NCI-H2029 treated with DMSO at 0.1 percent for 48 hours (cell line): ENCODE data around the gene PSMB5.

Experiments
- DNase-seq: peaks from one replicate; lab custom pipeline; 2025; lab: John Stamatoyannopoulos, UW

Gene PSMB5

DNA sequence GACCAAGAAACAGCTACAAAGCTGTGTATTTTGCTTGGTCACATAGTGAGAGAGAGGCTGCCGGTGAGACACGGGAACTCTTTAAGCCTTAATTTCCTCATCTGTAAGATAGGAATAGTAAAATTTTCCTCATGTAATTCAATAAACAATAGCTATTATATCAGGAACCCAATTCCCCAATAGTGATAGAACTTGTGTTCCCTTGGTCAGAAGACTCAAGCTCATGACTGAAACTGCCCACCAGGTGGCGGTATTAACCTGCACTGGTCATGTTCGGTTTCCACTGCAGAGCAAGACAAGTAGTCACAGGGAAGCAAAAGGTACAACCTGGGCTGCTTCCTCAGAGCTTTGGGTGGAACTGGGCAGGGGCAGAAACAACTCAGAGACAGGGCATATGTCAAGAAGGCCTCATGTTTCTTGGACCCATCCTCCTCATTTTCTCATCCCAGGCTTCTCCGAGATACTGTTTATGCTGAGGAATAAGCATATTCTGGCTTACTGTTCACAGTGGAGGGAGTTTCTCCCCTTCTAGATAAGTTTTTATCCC, 48.1 kb downstream of the PSMB5 start:
- DNase-seq = peak; percentile 99

DNA sequence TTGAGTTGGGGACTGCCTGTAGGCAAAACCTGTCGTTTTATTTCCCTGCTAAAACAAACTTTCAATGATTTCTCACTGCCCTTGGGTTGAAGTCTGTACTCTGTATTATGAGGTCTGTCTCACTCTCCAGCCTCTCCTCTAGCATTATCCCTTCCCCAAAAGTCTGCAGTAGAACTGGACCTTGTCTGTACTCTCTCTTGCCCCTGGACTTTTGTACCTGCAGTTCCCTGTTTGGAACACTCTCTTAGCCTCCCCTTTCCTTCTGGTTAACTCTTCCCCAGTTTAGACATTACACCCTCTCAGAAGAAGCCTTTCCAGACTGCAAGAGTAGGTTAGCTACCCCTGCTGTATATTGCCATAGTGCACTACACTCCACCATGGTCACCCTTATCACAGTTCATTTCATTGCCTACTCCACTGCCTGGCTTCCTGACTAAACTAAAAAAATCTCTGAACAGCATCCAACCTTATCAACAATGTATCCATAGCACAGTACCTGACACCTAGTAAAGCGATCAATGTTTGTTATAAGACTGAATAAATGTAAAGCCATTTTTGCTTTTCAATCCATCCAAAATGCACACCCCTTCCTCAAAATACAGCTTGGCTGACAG, 48.7 kb downstream of the PSMB5 start:
- DNase-seq = no peak

DNA sequence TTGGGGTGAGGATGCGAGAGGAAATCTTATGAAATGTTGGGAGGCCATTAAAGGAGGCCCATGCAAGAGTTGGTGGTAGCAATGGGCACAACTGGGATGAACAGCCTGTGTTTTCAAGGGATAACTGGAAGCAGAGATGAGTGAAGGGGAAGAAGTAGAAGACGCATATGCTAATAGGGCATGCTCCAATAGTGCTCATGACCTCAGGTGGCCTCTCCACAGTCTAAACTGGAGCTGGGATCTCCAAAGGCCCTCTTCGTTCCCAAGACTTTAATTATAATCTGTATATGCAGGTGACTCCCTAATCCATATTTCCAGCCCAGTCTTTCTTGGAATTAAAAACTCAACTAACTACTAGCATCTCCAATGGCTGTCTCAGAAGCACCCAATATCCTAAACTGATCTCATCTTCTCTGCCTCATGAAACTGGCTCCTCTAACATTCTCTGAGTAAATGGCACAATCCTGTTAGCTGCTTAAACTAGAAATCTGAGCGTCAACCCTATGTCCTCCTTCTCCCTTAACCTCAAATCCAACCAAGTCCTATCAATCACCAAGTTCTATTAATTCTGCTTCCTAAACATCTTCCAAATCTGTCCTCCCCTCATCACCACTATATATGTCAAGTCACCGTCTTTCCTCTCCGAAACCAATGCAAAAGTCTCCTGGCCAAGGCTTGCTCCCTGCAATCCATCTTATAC, 49.6 kb downstream of the PSMB5 start:
- no peak for DNase-seq

DNA sequence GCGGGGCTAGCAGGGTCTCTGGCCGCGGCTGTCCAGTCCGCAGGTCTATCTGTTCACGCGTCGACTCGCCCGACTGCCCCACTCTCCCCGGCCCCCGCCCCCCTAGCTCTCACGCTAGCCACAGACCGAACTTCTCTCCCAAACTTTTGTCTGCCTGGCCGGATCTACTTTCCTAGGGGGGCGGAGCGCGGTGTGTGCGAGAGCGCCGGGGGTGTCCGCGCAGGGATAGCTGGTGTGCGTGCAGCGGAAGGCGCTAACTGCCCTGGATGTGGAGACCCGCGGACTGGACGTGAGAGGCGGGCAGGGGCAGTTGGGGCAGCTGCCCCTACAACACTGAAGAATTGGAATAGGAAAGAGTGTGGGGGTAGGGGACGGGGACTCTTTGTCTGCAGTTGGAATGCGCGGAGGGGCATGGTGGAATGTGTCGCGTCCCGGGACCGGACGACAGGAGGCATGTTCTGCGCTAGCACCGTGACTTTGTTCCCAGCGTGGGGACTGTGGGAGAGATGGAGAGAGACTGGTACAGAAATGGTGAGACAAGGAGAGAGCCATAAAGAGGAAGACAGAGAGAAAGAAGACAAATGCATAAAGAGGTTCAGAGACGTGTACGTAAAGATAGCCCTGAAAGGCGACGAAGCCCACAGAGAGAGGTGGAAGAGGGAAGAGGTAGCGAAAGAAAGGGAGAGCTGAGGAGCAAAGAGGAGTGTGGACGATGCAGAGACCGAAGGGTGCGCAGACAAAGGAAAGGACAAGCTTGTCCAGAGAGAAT, 52.0 kb downstream of the PSMB5 start, which contains the start of gene AJUBA:
Gene AJUBA, minus strand, starts transcription at position 75 of the 769 bp plus-strand sequence. CDS start 285 bp downstream, outside the sequence.
- peak; percentile 94 for DNase-seq

DNA sequence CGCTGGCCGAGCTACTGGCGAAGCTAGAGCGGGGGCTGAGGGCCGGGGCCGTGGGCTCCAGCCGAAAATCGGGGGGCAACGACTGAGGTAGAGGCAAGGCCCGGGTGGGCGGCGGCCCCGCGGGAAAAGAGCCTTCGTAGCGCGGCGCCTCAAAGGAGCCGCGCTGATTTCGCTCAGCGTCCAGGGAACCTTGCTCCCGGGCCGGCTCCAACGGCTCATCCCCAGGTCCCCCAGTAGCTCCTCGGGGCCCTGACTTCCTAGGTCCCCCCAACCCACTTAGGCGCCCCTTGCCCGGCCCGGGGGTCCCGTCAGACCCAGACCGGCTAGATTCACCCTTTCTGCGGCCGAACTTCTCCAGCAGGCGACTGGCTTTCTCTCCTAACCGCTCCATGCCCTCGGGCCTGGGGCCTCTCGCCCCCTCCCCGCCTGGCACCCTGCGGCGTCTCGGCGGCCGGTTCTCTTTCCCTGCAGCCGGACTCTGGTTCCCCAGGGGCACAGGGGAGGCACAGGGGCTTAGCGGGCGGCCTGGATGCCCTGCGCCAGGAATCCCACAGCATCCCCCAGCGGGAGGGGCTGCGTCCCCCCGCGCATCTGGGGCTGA, 52.7 kb downstream of the PSMB5 start:
- no peak for DNase-seq

DNA sequence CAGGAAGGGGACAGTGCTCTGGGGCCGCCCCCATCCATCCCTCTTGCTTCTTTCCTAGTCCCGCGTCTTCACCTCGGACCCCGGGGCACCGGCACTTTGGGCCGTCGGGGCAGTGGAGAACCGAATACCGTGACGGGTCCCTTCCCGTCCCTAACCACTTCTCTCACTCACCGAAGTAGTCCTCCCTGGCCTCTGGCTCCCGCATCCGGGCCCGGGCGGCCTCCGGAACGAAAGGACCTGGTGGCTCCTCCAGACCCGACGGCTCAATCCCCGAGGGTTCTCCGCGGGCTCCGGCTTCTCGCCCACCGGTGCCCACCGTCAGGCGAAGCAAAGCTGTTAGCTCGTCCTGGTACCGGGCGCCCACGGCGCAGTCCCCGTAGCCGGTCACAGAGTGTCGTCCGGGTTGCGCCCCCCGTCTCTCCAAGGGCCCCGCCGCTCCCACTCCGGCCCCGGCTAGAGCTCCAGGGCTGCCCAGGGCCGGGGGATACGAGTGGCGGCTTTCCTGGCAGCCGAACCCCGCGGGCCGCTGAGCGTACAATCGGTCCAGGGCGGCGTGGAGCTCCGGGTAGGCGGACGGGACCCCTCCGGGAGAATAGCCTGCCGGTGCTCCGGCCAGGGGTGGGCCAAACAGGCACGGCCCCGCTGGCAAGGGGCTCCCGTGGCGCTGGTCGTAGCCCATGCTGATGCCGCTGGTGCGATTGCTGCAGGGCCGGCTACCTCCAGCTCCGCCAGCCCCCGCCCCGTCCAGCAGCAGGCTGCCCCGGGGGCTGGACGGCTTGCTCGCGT, 53.4 kb downstream of the PSMB5 start:
- DNase-seq = no peak

DNA sequence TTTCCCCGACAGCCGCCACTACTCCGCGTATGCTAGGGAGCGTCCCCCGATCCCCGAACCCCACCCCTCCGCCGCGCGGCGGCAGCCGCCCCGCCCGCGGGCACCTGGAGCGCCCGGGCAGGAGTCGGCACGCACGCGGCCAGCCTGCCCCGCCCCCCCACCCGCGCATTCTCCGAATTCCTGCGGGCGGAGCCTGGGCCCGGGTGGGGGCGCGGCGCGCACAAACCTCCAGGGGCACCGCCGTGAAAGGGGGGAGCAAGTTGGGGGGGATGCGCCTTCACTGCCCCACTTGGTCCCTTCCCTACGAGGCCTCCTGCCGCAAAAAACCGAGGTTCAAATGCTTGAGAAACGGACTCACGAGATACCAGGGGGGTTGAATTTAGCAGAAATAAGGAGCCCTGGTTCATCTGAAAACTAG, 54.0 kb downstream of the PSMB5 start:
- no peak for DNase-seq

DNA sequence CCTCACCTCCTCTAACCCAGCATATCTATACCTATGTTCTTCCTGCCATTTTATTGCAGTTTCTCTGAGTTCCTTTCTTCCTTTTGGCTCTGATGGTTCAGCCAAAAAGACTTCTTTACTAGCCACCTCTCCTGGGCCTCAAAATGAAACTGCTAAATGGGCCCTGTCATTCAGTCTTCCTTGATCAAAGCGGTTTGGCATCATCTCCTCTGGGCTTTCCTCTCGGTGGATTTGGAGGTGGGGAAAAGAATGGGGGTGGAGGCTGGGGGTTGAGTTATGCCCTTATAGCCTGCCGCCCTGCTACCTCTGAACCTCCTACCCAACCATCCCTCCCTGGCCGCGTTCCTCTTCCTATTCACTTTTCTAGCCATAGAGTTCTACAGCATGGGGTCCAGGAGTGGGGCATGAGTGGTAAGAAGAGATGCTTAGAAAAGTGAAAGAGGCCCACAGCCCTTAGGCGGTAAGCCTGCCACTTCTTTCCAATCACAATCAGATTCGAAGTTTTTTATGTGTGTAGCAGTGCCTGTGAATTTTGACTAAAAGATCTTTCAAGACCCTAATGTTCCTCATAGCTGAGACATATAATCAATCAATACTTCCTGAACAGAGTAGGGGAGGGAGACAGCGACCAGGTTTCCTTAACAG, 54.8 kb downstream of the PSMB5 start:
- no peak for DNase-seq

DNA sequence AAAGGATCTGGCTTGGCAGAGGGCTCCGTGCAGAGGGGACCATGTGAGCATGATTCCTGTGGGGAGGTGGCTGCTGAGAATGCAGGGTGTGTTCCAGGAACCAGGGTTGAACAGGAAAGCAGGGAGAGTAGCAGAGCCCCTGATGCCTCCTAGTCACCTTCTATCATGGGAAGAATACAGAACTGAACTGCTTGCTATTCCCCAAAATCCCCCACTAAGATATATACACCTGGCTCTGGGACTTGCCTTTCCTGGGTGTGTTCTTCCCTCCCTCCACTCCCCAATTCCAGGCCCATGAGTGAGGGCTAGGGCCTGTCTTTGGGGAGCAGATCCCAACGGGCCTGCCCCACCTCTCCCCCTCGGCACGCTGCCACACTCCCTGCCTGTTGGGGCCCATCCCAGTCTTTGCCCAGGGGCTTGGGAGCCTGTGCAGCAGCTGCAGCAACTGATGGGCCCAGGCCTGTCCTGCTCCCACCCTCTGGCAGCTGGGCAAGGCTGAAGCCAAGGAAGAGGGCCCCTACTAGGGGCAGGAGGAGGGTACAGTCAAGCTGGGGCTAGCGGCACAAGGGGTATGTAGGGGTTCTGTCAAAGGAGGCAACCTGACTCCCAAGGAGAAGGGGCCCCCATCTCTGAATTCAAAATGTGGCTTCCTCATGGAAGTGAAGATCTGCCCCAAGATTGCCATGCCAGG, 55.6 kb downstream of the PSMB5 start:
- no peak for DNase-seq

DNA sequence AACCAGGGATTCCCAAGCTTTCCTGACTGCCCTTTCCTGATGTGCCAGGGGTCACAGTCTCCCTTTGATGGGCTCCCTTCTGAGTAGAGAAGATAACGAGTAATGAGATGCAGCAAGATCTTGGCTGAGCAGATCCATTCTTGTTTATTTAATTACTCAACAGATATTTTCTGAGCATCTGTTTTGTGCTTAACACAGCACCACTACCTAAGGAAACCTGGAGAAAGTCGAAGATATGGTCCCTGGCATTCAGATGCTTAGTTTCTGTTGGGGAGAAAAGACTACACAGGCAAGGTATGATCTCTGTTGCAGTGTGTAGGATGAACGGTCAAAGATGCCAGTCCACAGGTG, 56.2 kb downstream of the PSMB5 start:
- DNase-seq = no peak

DNA sequence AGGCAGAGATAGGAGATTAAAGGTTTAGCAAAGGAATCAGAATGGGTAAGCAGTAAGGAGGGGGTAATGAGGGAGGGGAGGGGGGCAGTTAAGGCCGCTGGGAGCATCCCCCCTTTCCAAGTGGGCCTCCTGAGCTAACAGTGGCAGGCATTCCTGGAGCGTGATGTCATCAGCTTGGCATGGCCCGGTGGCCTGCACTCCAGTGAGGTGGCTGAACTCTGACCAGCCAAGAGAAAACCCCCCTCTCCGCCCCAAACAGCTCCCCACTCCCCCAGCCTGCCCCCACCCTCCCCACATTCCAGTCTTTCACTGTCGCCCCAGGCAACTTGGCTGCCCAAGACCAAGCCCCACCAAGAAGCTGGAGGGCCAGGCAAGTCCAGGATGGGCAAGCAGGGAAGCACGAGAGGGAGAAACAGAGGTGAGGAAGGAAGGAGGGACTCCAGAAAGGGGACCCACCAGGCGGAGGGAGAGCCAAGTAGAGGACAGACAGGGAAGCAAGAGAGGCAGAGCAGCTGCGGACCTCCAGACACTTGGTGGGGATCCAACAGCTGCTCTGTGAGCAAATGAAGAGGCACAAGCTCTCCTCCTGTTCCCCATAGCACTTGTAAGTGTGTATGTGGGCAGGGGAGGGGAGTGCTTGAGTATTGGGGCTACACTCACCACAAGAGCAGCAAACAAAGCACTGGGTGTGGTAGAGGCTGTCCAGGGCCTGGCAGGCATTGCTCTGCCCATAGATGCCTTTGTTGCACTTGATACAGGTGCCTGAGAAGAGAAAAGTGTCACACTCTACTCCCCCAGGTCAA, 56.8 kb downstream of the PSMB5 start:
- no peak for DNase-seq

DNA sequence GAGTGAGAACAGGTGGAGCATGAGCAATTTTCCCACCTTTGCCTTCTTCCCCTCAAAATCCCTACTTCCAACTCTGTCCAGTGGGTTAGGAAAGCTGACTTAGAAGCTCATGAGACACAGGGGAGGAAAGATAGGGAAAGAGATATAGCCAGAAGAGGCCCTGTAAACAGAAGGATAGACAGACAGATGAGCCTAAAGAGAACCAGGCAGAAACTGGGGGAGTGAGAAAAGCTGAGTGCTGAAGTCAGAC, 57.3 kb downstream of the PSMB5 start:
- DNase-seq = no peak

DNA sequence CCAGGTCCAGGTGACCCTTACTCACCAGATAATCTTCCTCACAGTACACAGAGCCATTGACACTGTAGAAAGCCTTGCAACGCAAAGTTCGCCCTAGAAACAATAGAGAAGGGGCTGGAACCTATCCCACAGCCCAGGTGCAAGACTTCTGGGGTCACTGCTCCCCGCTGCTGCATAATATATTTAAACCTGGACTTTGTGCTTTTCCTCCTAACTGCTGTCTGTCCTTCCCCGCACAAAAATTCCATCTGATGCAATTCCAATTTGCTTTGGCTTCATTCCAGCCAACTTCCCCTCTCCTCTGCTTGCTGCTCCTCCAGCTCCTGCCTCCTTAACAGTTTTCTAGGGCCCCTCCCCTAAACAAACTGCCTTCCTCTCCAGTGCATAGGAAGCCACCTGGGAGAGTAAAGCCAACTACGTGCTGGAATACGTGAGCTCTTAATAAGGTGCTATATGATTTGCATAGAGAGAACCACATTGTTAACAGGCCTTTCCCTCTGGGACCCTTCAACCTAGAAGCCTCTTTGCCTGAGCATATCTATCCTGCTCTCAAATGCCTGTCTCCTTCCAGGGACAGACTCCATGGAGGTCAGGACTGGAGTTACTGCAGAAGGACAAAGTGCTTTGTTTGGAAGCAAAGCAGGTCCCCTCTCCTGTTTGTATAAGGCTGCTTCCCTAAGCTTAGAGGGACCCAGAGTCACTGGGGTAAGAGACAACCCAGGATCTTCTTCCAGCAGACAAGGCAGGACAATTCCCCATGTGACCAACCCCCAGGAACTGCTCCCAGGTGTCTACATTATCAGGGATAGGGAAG, 57.9 kb downstream of the PSMB5 start:
- peak; percentile 82 for DNase-seq
